Neuronal stem cell (in vitro differentiated cells): ENCODE data around the gene IL1F10.

Source experiments
- DNase-seq: peaks from one replicate; pipeline ENCODE4 v3.0.0-alpha.2; 2013; ENCODE audit warnings: low spot score
- H2AFZ ChIP-seq: one replicate; pipeline ENCODE4 v1.6.1; 2013; ENCODE audit warnings: mild to moderate bottlenecking, low read length, inconsistent platforms
- H2AK5ac ChIP-seq: 2 replicates; pipeline ENCODE4 v1.6.1; 2013; ENCODE audit warnings: low read depth, mild to moderate bottlenecking, inconsistent platforms, low read length, moderate library complexity, mixed read lengths
- H2BK120ac ChIP-seq: 2 replicates; pipeline ENCODE4 v1.6.1; 2013; ENCODE audit warnings: low read depth, mild to moderate bottlenecking, inconsistent platforms, low read length, moderate library complexity, mixed read lengths
- H2BK12ac ChIP-seq: one replicate; pipeline ENCODE4 v1.6.1; 2013; ENCODE audit warnings: low read length, inconsistent platforms
- H2BK15ac ChIP-seq: 2 replicates; pipeline ENCODE4 v1.6.1; 2013; ENCODE audit warnings: mild to moderate bottlenecking, low read length, inconsistent platforms, mixed read lengths
- H2BK5ac ChIP-seq: one replicate; pipeline ENCODE4 v1.6.1; 2013; ENCODE audit warnings: inconsistent platforms, mild to moderate bottlenecking, low read length, moderate library complexity
- H3K14ac ChIP-seq: one replicate; pipeline ENCODE4 v1.6.1; 2013; ENCODE audit warnings: low read length, inconsistent platforms
- H3K18ac ChIP-seq: 2 replicates; pipeline ENCODE4 v1.6.1; 2013; ENCODE audit warnings: low read length, inconsistent platforms
- H3K23ac ChIP-seq: 2 replicates; pipeline ENCODE4 v1.6.1; 2013; ENCODE audit warnings: low read depth, mild to moderate bottlenecking, mixed read lengths, low read length, inconsistent platforms; ENCODE audit not compliant: poor library complexity
- H3K27ac ChIP-seq: replicated peaks from 3 replicates; pipeline ENCODE4 v1.5.1; 2013; ENCODE audit warnings: low read length, inconsistent platforms
- H3K27me3 ChIP-seq, 3 experiments: 2 replicates each; pipeline ENCODE4 v1.6.1; 2013; ENCODE audit warnings: low read length in 3 of 3, mild to moderate bottlenecking in 2 of 3, inconsistent platforms in 1 of 3, low read depth in 1 of 3, mixed read lengths in 1 of 3, moderate library complexity in 1 of 3; ENCODE audit not compliant: control insufficient read depth in 3 of 3, insufficient read depth in 3 of 3
- H3K36me3 ChIP-seq, 2 donors: replicated peaks in 1 of 2; 2 replicates each; pipeline ENCODE4 v1.6.1; 2013; ENCODE audit warnings: low read length in 2 of 2; ENCODE audit not compliant: control insufficient read depth in 2 of 2, insufficient read depth in 2 of 2
- H3K4ac ChIP-seq: 2 replicates; pipeline ENCODE4 v1.6.1; 2013; ENCODE audit warnings: inconsistent platforms, mild to moderate bottlenecking, low read length, moderate library complexity
- H3K4me1 ChIP-seq, 2 donors: 1 replicate in 1 of 2; 2 replicates in 1 of 2; pipeline ENCODE4 v1.6.1; 2013; ENCODE audit warnings: low read length in 2 of 2, low read depth in 1 of 2; ENCODE audit not compliant: control insufficient read depth in 2 of 2, insufficient read depth in 1 of 2
- H3K4me2 ChIP-seq: one replicate; pipeline ENCODE4 v1.6.1; 2013; ENCODE audit warnings: mild to moderate bottlenecking, low read length, inconsistent platforms; ENCODE audit not compliant: insufficient read depth, poor library complexity, severe bottlenecking
- H3K4me3 ChIP-seq, 2 donors: 2 replicates each; pipeline ENCODE4 v1.5.1; 2013; ENCODE audit warnings: low read length in 2 of 2, mild to moderate bottlenecking in 2 of 2, inconsistent platforms in 1 of 2, moderate library complexity in 1 of 2
- H3K79me1 ChIP-seq: one replicate; pipeline ENCODE4 v1.6.1; 2013; ENCODE audit warnings: low read depth, mild to moderate bottlenecking, inconsistent platforms, low read length, moderate library complexity
- H3K9ac ChIP-seq: one replicate; pipeline ENCODE4 v1.6.1; 2013; ENCODE audit warnings: mild to moderate bottlenecking, low read depth, low read length, inconsistent platforms; ENCODE audit not compliant: poor library complexity
- H3K9me3 ChIP-seq, 2 donors: replicated peaks in 1 of 2; 2 replicates each; pipeline versions ENCODE3 to v1.6.1; 2013; ENCODE audit warnings: low read length in 2 of 2, mild to moderate bottlenecking in 2 of 2, inconsistent platforms in 1 of 2, low read depth in 1 of 2, mixed read lengths in 1 of 2, moderate library complexity in 1 of 2; ENCODE audit not compliant: control insufficient read depth in 2 of 2, insufficient read depth in 1 of 2
- H4K8ac ChIP-seq: one replicate; pipeline ENCODE4 v1.6.1; 2013; ENCODE audit warnings: low read depth, mild to moderate bottlenecking, inconsistent platforms, low read length, moderate library complexity
- H4K91ac ChIP-seq: one replicate; pipeline ENCODE4 v1.6.1; 2013; ENCODE audit warnings: low read length, low read depth, mild to moderate bottlenecking, inconsistent platforms; ENCODE audit not compliant: poor library complexity
- WGBS, 2 donors: extraction: QIAGEN DNeasy Blood & Tissue Kit; methylation state at CpG; one replicate each; pipeline ENCODE4 v1.1.7; 2013; ENCODE audit warnings: missing lambda C conversion rate in 2 of 2, mixed read lengths in 1 of 2; ENCODE audit not compliant: insufficient read length in 2 of 2, insufficient replicate concordance in 1 of 2; ENCODE audit errors: extremely low coverage in 2 of 2; 5-methylcytosine and 5-hydroxymethylcytosine counted together

Gene IL1F10

GRCh38 chr2:113070606-113070975, 2.8 kb downstream of the IL1F10 start:
- no peak overlapping the region for H2AFZ ChIP-seq
- no peak for DNase-seq
- no peak overlapping the region for H3K4ac ChIP-seq
- H2BK12ac ChIP-seq: no peak overlapping the region
- no peak overlapping the region for H2BK120ac ChIP-seq
- no peak overlapping the region for H2BK5ac ChIP-seq
- H3K4me2 ChIP-seq: no peak overlapping the region
- no peak overlapping the region for H2AK5ac ChIP-seq
- H3K18ac ChIP-seq: no peak overlapping the region
- no peaks in the 10 kb centered on the region for H3K36me3 ChIP-seq
- no peak overlapping the region for H3K23ac ChIP-seq
- no peak overlapping the region for H4K91ac ChIP-seq
- no peak overlapping the region for H3K9ac ChIP-seq
- no peak overlapping the region for H3K14ac ChIP-seq
- H3K4me3 ChIP-seq: no peak overlapping the region
- WGBS, 2 donors: no CpG with 5 or more reads among the region's 1 CpG
- H3K79me1 ChIP-seq: no peaks in the 10 kb centered on the region
- no peak overlapping the region for H3K27ac ChIP-seq
- H3K4me1 ChIP-seq: no peaks in the 10 kb centered on the region
- H3K9me3 ChIP-seq: no peaks in the 10 kb centered on the region
- H4K8ac ChIP-seq: no peak overlapping the region
- peaks cover 0 to 31% (median 0%) of the 10 kb centered on the region in 3 experiments for H3K27me3 ChIP-seq
- no peak overlapping the region for H2BK15ac ChIP-seq

DNA sequence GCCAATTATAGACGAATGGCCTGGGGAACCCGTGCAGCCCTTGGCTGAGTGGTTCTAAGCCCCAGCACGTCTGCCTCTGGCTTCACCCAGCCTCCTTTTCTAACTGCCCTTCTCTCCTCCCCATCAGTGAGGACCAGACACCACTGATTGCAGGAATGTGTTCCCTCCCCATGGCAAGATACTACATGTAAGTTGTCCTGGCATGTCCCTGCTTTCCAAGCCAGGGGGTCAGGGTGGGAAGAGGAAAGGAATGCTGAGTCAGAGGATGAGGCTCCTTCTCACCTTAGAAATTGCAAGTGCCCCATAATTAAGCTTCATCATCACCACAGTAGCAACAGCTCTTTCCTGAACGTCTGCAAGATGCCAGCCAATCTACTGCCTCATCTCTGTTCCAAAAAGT, 4.8 kb downstream of the IL1F10 start:
- no peak overlapping the region for H2AK5ac ChIP-seq
- no peaks in the 10 kb centered on the region for H3K9me3 ChIP-seq
- H3K36me3 ChIP-seq: no peaks in the 10 kb centered on the region
- H4K91ac ChIP-seq: no peak overlapping the region
- H3K4me2 ChIP-seq: no peak overlapping the region
- no peak overlapping the region for H3K9ac ChIP-seq
- no peak overlapping the region for H3K4me3 ChIP-seq
- DNase-seq: no peak
- H2BK5ac ChIP-seq: no peak overlapping the region
- no CpG with 5 or more reads among the region's 4 CpGs for WGBS, 2 donors
- H3K23ac ChIP-seq: no peak overlapping the region
- no peak overlapping the region for H3K27ac ChIP-seq
- no peak overlapping the region for H2BK15ac ChIP-seq
- no peak overlapping the region for H2BK12ac ChIP-seq
- no peak overlapping the region for H3K18ac ChIP-seq
- no peak overlapping the region for H3K14ac ChIP-seq
- no peak overlapping the region for H2AFZ ChIP-seq
- H2BK120ac ChIP-seq: no peak overlapping the region
- no peaks in the 10 kb centered on the region for H3K4me1 ChIP-seq
- no peak overlapping the region for H4K8ac ChIP-seq
- H3K4ac ChIP-seq: no peak overlapping the region
- H3K27me3 ChIP-seq: peaks cover 0 to 36% (median 0%) of the 10 kb centered on the region in 3 experiments
- no peaks in the 10 kb centered on the region for H3K79me1 ChIP-seq

GRCh38 chr2:113073325-113073834, 5.6 kb downstream of the IL1F10 start:
- H4K8ac ChIP-seq: no peak overlapping the region
- no peak overlapping the region for H3K14ac ChIP-seq
- peaks cover 0 to 3% of the 10 kb centered on the region in 2 donors for H3K4me1 ChIP-seq
- no peak overlapping the region for H2BK15ac ChIP-seq
- peaks cover 0 to 36% (median 0%) of the 10 kb centered on the region in 3 experiments for H3K27me3 ChIP-seq
- no peaks in the 10 kb centered on the region for H3K36me3 ChIP-seq
- no peak overlapping the region for H2AFZ ChIP-seq
- H3K4ac ChIP-seq: no peak overlapping the region
- H2AK5ac ChIP-seq: peak overlapping the region; percentile 42
- H2BK5ac ChIP-seq: no peak overlapping the region
- H3K18ac ChIP-seq: no peak overlapping the region
- H3K4me2 ChIP-seq: no peak overlapping the region
- DNase-seq: no peak
- no peak overlapping the region for H4K91ac ChIP-seq
- H2BK120ac ChIP-seq: no peak overlapping the region
- no peak overlapping the region for H3K4me3 ChIP-seq
- H3K23ac ChIP-seq: no peak overlapping the region
- H3K9me3 ChIP-seq: no peaks in the 10 kb centered on the region
- no peaks in the 10 kb centered on the region for H3K79me1 ChIP-seq
- H2BK12ac ChIP-seq: no peak overlapping the region
- H3K27ac ChIP-seq: no peak overlapping the region
- no peak overlapping the region for H3K9ac ChIP-seq
- WGBS, 2 donors: no CpG with 5 or more reads among the region's 3 CpGs

DNA sequence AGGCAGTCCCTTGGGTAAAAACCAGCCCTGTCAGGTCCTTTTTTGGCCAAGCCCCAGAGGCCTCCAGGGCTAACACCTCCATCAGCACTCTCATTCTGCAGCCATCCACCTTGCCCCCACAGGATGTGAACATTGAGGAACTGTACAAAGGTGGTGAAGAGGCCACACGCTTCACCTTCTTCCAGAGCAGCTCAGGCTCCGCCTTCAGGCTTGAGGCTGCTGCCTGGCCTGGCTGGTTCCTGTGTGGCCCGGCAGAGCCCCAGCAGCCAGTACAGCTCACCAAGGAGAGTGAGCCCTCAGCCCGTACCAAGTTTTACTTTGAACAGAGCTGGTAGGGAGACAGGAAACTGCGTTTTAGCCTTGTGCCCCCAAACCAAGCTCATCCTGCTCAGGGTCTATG, 7.3 kb downstream of the IL1F10 start:
- Histone ChIP-seq H3K18ac (no peak overlapping the region), H2AK5ac (no peak overlapping the region), H3K27ac (no peak overlapping the region), H3K79me1 (no peaks in the 10 kb centered on the region), H3K9ac (no peak overlapping the region), H4K8ac (no peak overlapping the region), H2AFZ (no peak overlapping the region), H4K91ac (no peak overlapping the region), H3K4me2 (no peak overlapping the region), H2BK120ac (no peak overlapping the region), H3K14ac (no peak overlapping the region), H3K4ac (no peak overlapping the region), H3K4me1 (peaks cover 0 to 3% of the 10 kb centered on the region in 2 donors), H3K27me3 (peaks cover 0 to 31% (median 0%) of the 10 kb centered on the region in 3 experiments), H2BK12ac (no peak overlapping the region), H3K4me3 (no peak overlapping the region), H3K36me3 (no peaks in the 10 kb centered on the region), H2BK15ac (no peak overlapping the region), H3K23ac (no peak overlapping the region), H2BK5ac (no peak overlapping the region), H3K9me3 (no peaks in the 10 kb centered on the region)
- DNase-seq: no peak
- no CpG with 5 or more reads among the region's 5 CpGs for WGBS, 2 donors
